Measurements from ENCODE around the gene NKAIN2. TPM values are rescaled to one million over a fixed set of nuclear protein-coding genes. Genes with fewer than 3 reads are reported as not detected.

Gene NKAIN2
- total RNA-seq, 1 donor from 2014 or later, result not detected

- Histone ChIP-seq H3K4me3 (ENCODE audit: low read depth, low read length) (no peak overlapping the region), H3K27me3 (ENCODE audit: control insufficient read depth, insufficient read depth, low read length) (no peaks in the 10 kb centered on the region), H3K36me3 (ENCODE audit: control insufficient read depth, insufficient read depth, low read length) (no peaks in the 10 kb centered on the region)
- no peak for TF ChIP-seq CTCF (IDR thresholded peaks at IDR 0.05; ENCODE audit: insufficient read depth, low read length, poor library complexity, severe bottlenecking)
- no peak for DNase-seq (ENCODE audit: low read depth)
These were observed 630.8 kb downstream of the NKAIN2 start for GRCh38 chr6:124434421-124434820.

DNA sequence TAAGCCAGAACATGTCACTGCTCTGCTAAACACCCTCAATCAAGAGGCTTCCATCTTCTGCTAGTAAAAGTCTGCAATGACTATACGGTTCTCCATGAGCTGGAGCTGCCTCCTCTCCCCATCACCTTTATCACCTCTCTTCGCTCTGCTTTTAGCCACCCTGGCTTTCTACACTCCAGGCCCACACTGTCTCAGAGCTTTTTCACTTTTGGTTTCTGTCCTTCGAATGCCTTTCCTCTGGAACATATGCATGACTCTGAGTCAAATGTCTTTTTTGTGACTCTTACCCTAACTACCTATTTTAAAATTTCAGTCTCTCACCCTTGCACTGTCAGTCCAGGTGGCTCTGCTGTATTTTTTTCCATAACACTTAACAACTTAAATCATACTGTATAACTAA lies 633.1 kb downstream of the NKAIN2 start:
- Histone ChIP-seq H3K36me3 (ENCODE audit: control insufficient read depth, insufficient read depth, low read length) (no peaks in the 10 kb centered on the region), H3K4me3 (ENCODE audit: low read depth, low read length) (no peak overlapping the region), H3K27me3 (ENCODE audit: control insufficient read depth, insufficient read depth, low read length) (no peaks in the 10 kb centered on the region)
- TF ChIP-seq CTCF (IDR thresholded peaks at IDR 0.05; ENCODE audit: insufficient read depth, low read length, poor library complexity, severe bottlenecking), result no peak
- DNase-seq (ENCODE audit: low read depth), result no peak

DNA sequence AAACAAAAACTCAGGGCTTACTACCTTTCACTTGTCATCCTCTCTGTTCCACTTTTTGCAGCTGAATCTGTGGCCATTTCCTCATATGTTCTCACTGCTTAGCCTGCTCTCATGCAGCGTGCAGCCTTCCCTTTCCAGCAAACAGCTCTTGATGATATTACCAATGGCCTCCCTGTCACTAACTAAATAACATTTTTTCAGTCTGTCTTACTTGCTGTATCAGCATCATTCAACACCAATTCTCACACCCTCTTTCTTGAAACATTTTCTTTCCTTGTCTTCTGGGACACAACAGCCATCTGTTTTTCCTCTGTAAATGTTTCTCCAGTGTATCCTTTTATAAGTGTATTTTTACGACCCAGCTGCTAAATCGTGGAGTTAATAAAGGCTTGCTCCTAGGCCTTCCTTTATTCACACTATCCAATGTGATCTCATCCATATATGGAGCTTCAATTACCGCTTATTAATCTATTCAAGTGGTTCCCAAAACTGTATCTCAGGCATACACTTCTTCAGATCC lies 634.9 kb downstream of the NKAIN2 start:
- Histone ChIP-seq H3K36me3 (ENCODE audit: control insufficient read depth, insufficient read depth, low read length) (no peaks in the 10 kb centered on the region), H3K4me3 (ENCODE audit: low read depth, low read length) (no peak overlapping the region), H3K27me3 (ENCODE audit: control insufficient read depth, insufficient read depth, low read length) (no peaks in the 10 kb centered on the region)
- no peak for DNase-seq (ENCODE audit: low read depth)
- TF ChIP-seq CTCF (IDR thresholded peaks at IDR 0.05; ENCODE audit: insufficient read depth, low read length, poor library complexity, severe bottlenecking), result no peak

DNA sequence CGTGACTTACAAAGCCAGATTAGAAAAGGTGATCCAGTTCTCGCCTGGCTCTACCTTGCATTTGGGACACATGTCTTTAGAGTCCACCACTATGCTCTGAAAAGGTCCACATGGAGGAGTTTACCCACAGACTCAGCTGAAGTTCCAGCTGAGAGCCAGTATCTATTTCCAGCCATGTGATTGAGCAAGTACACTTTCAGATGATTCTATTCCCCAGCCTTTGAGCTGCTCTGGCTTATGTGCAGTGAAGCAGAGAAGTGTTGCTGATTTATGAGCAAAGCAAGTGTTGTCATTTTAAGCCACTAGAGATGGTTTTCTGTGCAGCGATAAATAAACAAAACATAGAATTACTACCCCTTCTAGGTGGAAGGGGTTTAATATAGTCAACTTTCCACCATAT lies 637.8 kb downstream of the NKAIN2 start:
- no peak overlapping the region for H3K4me3 ChIP-seq (ENCODE audit: low read depth, low read length)
- DNase-seq (ENCODE audit: low read depth), result peak; percentile 1
- H3K27me3 ChIP-seq (ENCODE audit: control insufficient read depth, insufficient read depth, low read length), result no peaks in the 10 kb centered on the region
- no peaks in the 10 kb centered on the region for H3K36me3 ChIP-seq (ENCODE audit: control insufficient read depth, insufficient read depth, low read length)
- TF ChIP-seq CTCF (IDR thresholded peaks at IDR 0.05; ENCODE audit: insufficient read depth, low read length, poor library complexity, severe bottlenecking), result no peak

DNA sequence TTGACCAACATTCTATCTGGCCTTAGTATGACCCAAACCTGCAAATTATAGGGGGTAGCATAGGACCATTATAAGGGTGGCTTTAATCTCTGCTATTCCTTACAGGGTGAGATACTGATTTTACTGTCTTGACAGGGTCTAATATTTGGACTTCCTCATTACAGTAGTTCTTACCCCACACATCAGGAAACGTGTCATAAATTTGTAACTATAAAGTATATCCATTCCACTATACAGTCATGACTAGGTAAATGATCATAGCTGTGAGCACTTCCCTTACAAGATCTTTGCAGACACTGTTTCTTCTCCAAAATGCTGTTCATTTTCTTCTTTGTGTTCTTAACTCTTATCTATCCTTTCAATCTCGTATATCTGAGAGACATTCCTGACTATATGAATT lies 639.9 kb downstream of the NKAIN2 start:
- no peak for TF ChIP-seq CTCF (IDR thresholded peaks at IDR 0.05; ENCODE audit: insufficient read depth, low read length, poor library complexity, severe bottlenecking)
- no peaks in the 10 kb centered on the region for H3K27me3 ChIP-seq (ENCODE audit: control insufficient read depth, insufficient read depth, low read length)
- no peak for DNase-seq (ENCODE audit: low read depth)
- no peaks in the 10 kb centered on the region for H3K36me3 ChIP-seq (ENCODE audit: control insufficient read depth, insufficient read depth, low read length)
- no peak overlapping the region for H3K4me3 ChIP-seq (ENCODE audit: low read depth, low read length)

DNA sequence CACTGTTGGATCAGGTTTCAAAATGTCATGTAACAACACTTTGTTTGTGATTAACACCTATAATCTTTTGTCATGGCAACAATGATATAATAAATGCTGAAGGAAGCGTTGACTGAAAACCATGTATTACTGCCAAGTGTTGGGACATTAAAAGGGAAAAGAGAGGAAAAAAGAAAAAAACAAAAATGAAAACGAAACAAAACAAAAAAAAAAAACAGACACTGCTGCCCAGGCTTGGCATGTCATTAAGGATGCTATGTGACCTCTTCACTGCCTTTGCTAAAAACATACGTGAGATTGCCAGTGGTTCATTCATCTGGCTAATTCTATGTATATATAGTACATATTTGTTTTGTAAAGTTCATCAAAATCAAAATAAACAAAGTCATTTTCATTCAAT lies 641.9 kb downstream of the NKAIN2 start:
- Histone ChIP-seq H3K36me3 (ENCODE audit: control insufficient read depth, insufficient read depth, low read length) (no peaks in the 10 kb centered on the region), H3K4me3 (ENCODE audit: low read depth, low read length) (no peak overlapping the region), H3K27me3 (ENCODE audit: control insufficient read depth, insufficient read depth, low read length) (no peaks in the 10 kb centered on the region)
- no peak for DNase-seq (ENCODE audit: low read depth)
- TF ChIP-seq CTCF (IDR thresholded peaks at IDR 0.05; ENCODE audit: insufficient read depth, low read length, poor library complexity, severe bottlenecking), result no peak

All from kidney epithelial cell (primary cell).